ENCODE measurements around the gene SAAL1.

SAAL1 gene

DNA sequence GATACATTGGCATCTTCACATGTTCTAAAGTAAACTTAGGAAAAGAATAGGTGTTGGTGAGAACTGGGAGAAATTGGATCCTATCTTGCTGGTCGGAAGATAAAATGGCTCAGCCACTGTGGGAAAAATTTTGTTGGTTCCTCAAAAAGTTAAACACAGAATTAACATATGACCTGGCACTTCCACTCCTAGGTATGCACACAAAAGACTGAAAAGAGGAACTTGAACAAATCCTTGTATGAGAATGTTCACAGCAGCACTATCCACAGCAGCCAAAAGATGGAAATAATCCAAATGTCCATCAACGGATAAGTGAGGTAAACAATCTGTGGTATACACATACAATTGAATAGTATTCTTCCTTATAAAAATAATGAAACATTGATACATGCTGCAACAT, 55.0 kb downstream of the SAAL1 start:
- FAIRE-seq (no peak), DNase-seq (ENCODE audit: insufficient read length, low spot score) (no peak)
- TF ChIP-seq, protein P1, sequence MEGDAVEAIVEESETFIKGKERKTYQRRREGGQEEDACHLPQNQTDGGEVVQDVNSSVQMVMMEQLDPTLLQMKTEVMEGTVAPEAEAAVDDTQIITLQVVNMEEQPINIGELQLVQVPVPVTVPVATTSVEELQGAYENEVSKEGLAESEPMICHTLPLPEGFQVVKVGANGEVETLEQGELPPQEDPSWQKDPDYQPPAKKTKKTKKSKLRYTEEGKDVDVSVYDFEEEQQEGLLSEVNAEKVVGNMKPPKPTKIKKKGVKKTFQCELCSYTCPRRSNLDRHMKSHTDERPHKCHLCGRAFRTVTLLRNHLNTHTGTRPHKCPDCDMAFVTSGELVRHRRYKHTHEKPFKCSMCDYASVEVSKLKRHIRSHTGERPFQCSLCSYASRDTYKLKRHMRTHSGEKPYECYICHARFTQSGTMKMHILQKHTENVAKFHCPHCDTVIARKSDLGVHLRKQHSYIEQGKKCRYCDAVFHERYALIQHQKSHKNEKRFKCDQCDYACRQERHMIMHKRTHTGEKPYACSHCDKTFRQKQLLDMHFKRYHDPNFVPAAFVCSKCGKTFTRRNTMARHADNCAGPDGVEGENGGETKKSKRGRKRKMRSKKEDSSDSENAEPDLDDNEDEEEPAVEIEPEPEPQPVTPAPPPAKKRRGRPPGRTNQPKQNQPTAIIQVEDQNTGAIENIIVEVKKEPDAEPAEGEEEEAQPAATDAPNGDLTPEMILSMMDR (IDR thresholded peaks at IDR 0.05; ENCODE audit: insufficient read depth, missing control alignments), result no peak

DNA sequence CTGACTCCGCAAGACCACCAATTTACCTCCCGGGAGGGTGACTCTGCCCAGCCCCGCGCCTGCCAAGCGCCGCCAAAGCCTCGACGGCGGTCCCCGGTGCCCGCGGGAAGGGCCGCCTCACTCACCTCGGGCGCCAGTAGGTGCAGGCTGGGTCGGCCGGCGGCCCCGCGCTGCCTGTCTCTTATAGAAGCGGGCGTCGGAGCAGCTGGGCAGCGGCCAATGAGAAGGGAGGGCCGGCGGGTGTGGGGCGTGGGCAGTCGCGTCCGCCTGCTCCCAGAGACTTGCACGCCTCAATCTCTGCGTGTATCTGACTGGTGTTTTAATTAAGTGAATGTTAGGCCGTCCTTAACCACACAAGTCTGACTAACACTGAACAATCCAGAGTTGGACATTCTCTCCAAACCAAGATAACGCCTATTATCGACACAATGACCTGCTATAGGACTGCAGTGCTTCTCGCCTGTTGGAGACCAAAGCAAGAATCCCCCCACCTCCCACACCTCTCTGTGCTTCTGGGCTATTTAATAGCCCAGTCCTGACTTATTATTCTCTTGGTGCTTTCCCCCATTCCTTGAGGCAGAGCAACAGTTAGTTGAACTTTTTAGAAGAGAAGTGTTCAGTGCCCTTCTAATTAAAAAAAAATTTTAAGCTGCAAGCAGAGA, 59.6 kb downstream of the SAAL1 start, which contains the start of gene TPH1:
Gene TPH1 (minus strand): TSS at position 154 of the 662 bp plus-strand sequence. CDS start 5,507 bp downstream, outside the sequence.
- no peak for FAIRE-seq
- DNase-seq (ENCODE audit: insufficient read length, low spot score), result no peak
- TF ChIP-seq, protein P1 (IDR thresholded peaks at IDR 0.05; ENCODE audit: insufficient read depth, missing control alignments), result no peak

DNA sequence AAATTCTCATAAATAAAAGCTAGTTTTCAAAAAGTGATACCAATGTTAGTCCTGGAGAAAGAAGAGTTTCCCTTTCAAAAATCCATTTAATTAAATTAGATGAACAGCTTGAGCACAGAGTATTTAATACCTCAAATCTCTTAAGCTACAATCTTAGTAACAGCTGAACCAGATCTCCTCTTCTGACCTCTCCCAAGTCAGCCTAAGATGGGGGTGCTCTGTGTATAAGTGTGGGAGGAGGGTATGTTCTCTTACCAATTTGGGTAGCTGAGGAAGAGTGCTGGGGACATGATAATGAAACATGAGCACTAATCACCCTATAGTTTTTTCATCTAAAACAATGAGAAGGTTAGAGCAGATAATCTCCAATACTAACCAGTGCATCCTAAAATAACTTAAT, 69.4 kb downstream of the SAAL1 start:
- FAIRE-seq, result peak; percentile 92

More for the DNA sequence above, 69.4 kb downstream of the SAAL1 start:
- DNase-seq (ENCODE audit: insufficient read length, low spot score), result no peak
- TF ChIP-seq, protein P1 (IDR thresholded peaks at IDR 0.05; ENCODE audit: insufficient read depth, missing control alignments), result no peak

All from D721Med (cell line).